SK-N-SH treated with all-trans-retinoic acid at 6 μM for 48 hours (cell line): ENCODE results near the gene CCDC158.

Experiments
- ATAC-seq: fragments of 200-7000 bp; cut with Tn5 transposase; 3 replicates; pipeline ENCODE4 v1.9.1; 2020; ENCODE audit warnings: mild to moderate bottlenecking, moderate library complexity
- ARNTL ChIP-seq: fragments of 450-650 bp; formaldehyde crosslinking; IDR thresholded peaks from 2 replicates; pipeline ENCODE4 v1.5.0; 2020; ENCODE audit warnings: low read depth, mild to moderate bottlenecking, moderate library complexity, borderline replicate concordance
- BACH2 ChIP-seq: fragments of 250-450 bp; sonication (Bioruptor Pico); IDR thresholded peaks from 2 replicates; pipeline ENCODE4 v1.9.0; 2021; ENCODE audit warnings: mild to moderate bottlenecking, borderline replicate concordance
- CSDC2 ChIP-seq: fragments of 250-450 bp; sonication (Bioruptor Pico); IDR thresholded peaks from 2 replicates; pipeline ENCODE4 v1.5.0; 2020; ENCODE audit warnings: mild to moderate bottlenecking, moderate library complexity
- ESRRG ChIP-seq: fragments of 250-450 bp; sonication (Bioruptor Pico); IDR thresholded peaks from 2 replicates; pipeline ENCODE4 v1.6.1; 2021; ENCODE audit warnings: mild to moderate bottlenecking
- GLIS3 ChIP-seq: fragments of 250-450 bp; sonication (Bioruptor Pico); IDR thresholded peaks from 2 replicates; pipeline ENCODE4 v1.5.0; 2020; ENCODE audit warnings: mild to moderate bottlenecking, moderate library complexity
- ISL1 ChIP-seq: fragments of 250-450 bp; sonication (Bioruptor Pico); IDR thresholded peaks from 2 replicates; pipeline ENCODE4 v2.1.2; 2022; ENCODE audit warnings: mild to moderate bottlenecking, moderate library complexity
- OSR1 ChIP-seq: fragments of 250-450 bp; sonication (Bioruptor Pico); IDR thresholded peaks from 2 replicates; pipeline ENCODE4 v1.8.0; 2022; ENCODE audit warnings: moderate library complexity, mild to moderate bottlenecking, inconsistent platforms
- PPARA ChIP-seq: fragments of 250-450 bp; sonication (Bioruptor Pico); IDR thresholded peaks from 2 replicates; pipeline ENCODE4 v1.5.0; 2020; ENCODE audit warnings: mild to moderate bottlenecking, borderline replicate concordance
- RARB ChIP-seq: fragments of 250-450 bp; sonication (Bioruptor Pico); IDR thresholded peaks from 2 replicates; pipeline ENCODE4 v1.8.0; 2021; ENCODE audit warnings: mild to moderate bottlenecking, moderate library complexity
- SNAI2 ChIP-seq: fragments of 250-450 bp; sonication (Bioruptor Pico); IDR thresholded peaks from 2 replicates; pipeline ENCODE4 v1.5.0; 2020; ENCODE audit warnings: mild to moderate bottlenecking, moderate library complexity
- TCF4 ChIP-seq: fragments of 250-450 bp; sonication (Bioruptor Pico); IDR thresholded peaks from 2 replicates; pipeline ENCODE4 v1.8.0; 2021; ENCODE audit warnings: mild to moderate bottlenecking, moderate library complexity, borderline replicate concordance
- TOX ChIP-seq: fragments of 250-450 bp; sonication (Bioruptor Pico); IDR thresholded peaks from 2 replicates; pipeline ENCODE4 v1.8.0; 2021; ENCODE audit warnings: mild to moderate bottlenecking, moderate library complexity, borderline replicate concordance
- ZC3H10 ChIP-seq: fragments of 250-450 bp; sonication (Bioruptor Pico); IDR thresholded peaks from 2 replicates; pipeline ENCODE4 v1.5.1; 2021; ENCODE audit warnings: mild to moderate bottlenecking, moderate library complexity
- ZFP3 ChIP-seq: fragments of 250-450 bp; sonication (Bioruptor Pico); IDR thresholded peaks from 2 replicates; pipeline ENCODE4 v1.5.0; 2020; ENCODE audit warnings: mild to moderate bottlenecking, moderate library complexity
- ZFP30 ChIP-seq: fragments of 450-650 bp; formaldehyde crosslinking; IDR thresholded peaks from 2 replicates; pipeline ENCODE4 v1.5.0; 2022; ENCODE audit warnings: mild to moderate bottlenecking, moderate library complexity
- ZNF565 ChIP-seq: fragments of 450-650 bp; formaldehyde crosslinking; conservative IDR thresholded peaks from 2 replicates; pipeline ENCODE4 v1.5.0; 2020; ENCODE audit warnings: low read depth, mild to moderate bottlenecking, moderate library complexity
- ZNF70 ChIP-seq: fragments of 450-650 bp; formaldehyde crosslinking; IDR thresholded peaks from 2 replicates; pipeline ENCODE4 v1.5.0; 2020; ENCODE audit warnings: mild to moderate bottlenecking, moderate library complexity
- ZNF8 ChIP-seq: fragments of 450-650 bp; formaldehyde crosslinking; IDR thresholded peaks from 2 replicates; pipeline ENCODE4 v1.5.0; 2020; ENCODE audit warnings: mild to moderate bottlenecking, moderate library complexity
- TF ChIP-seq, protein P1 (sequence below): fragments of 250-450 bp; sonication (Bioruptor Pico); IDR thresholded peaks from 2 replicates; pipeline ENCODE4 v1.8.0; 2020; ENCODE audit warnings: mild to moderate bottlenecking, moderate library complexity, borderline replicate concordance
- TF ChIP-seq, protein P2 (sequence below): fragments of 250-450 bp; sonication (Bioruptor Pico); IDR thresholded peaks from 2 replicates; pipeline ENCODE4 v1.5.1; 2020; ENCODE audit warnings: low read depth, mild to moderate bottlenecking, moderate library complexity
- TF ChIP-seq, protein P3 (sequence below): fragments of 250-450 bp; sonication (Bioruptor Pico); IDR thresholded peaks from 2 replicates; pipeline ENCODE4 v1.5.0; 2020; ENCODE audit warnings: mild to moderate bottlenecking, moderate library complexity

The CCDC158 gene

DNA sequence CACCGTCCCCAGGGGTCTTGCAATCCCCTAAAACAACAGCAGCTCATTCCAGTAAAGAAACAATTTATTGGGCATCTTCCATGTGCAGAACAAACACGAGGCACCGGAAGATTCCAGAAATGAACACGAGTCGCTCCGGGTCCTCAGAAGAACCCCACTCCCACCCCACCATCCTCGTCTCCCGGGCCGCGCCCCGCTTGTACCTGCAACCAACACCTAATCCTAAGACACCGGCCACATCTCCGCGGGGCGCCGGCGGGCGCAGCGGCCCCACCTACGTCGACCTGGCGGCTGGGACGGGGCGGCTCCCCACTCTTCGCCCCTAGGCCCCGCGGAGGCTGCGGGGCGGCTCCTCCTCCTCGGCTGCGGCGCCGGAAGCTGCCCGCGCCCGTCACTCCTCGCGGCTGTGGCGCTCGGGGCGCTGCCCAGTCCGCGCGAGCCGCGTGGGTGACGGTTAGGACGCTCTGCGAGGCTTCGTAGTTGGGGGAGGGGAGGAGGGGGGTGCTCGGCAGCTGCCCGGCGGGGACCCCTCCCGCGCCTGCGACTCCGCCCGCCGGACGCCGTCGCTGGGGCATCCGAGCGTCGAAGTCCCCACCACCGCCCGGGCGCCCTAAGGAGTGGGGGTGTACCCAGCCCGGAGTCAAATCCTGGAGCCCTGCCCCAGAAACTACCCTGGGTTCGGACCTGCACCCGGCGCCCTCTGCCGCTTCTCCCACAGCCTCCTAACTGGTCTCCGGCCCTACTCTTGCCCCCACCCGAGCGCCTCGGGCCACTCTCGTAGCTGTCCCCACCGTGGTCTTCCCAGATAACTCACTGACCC lies at the start of gene CCDC158:
Gene CCDC158, minus strand, starts transcription at position 380 of the 820 bp plus-strand sequence. CDS start 17,934 bp downstream, outside the sequence.
- TF ChIP-seq GLIS3 = no peak
- TF ChIP-seq CSDC2 = no peak
- no peak for TF ChIP-seq TOX
- TF ChIP-seq, protein P1, sequence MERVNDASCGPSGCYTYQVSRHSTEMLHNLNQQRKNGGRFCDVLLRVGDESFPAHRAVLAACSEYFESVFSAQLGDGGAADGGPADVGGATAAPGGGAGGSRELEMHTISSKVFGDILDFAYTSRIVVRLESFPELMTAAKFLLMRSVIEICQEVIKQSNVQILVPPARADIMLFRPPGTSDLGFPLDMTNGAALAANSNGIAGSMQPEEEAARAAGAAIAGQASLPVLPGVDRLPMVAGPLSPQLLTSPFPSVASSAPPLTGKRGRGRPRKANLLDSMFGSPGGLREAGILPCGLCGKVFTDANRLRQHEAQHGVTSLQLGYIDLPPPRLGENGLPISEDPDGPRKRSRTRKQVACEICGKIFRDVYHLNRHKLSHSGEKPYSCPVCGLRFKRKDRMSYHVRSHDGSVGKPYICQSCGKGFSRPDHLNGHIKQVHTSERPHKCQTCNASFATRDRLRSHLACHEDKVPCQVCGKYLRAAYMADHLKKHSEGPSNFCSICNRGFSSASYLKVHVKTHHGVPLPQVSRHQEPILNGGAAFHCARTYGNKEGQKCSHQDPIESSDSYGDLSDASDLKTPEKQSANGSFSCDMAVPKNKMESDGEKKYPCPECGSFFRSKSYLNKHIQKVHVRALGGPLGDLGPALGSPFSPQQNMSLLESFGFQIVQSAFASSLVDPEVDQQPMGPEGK (CRISPR knock-in tag) = peak; percentile 17; the same call in 1 of the 2 replicates
- no peak for TF ChIP-seq PPARA (CRISPR knock-in tag)
- TF ChIP-seq ZFP3 (CRISPR knock-in tag) = 0 out of 2 replicates have a peak, but pooled peaks have one; percentile 13
- no peak for TF ChIP-seq ZNF70 (CRISPR knock-in tag)
- no peak for TF ChIP-seq ZFP30 (CRISPR knock-in tag)
- TF ChIP-seq, protein P2, sequence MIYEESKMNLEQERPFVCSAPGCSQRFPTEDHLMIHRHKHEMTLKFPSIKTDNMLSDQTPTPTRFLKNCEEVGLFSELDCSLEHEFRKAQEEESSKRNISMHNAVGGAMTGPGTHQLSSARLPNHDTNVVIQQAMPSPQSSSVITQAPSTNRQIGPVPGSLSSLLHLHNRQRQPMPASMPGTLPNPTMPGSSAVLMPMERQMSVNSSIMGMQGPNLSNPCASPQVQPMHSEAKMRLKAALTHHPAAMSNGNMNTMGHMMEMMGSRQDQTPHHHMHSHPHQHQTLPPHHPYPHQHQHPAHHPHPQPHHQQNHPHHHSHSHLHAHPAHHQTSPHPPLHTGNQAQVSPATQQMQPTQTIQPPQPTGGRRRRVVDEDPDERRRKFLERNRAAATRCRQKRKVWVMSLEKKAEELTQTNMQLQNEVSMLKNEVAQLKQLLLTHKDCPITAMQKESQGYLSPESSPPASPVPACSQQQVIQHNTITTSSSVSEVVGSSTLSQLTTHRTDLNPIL (CRISPR knock-in tag) = no peak
- no peak for TF ChIP-seq ZNF8 (CRISPR knock-in tag)
- ATAC-seq = peak; percentile 90

DNA sequence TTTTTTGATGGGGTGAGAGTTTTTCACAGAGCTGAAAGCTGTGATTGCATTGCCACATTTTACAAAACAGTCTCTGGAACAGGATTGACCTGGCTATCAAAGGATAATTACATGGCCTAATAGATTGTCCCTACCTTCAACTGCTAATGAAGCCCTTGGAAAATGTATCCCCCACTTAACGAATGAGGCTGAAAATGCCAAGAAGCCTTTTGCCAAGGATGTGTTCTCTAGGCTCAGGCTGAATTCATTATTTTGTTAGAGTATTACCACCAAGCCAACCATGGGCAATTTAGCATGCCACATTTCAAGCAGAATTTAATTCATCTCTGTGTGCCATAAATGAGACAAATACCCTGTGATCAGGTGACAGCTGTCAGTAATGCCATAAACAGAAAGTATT lies 49.6 kb upstream of the CCDC158 start:
- TF ChIP-seq, protein P3, sequence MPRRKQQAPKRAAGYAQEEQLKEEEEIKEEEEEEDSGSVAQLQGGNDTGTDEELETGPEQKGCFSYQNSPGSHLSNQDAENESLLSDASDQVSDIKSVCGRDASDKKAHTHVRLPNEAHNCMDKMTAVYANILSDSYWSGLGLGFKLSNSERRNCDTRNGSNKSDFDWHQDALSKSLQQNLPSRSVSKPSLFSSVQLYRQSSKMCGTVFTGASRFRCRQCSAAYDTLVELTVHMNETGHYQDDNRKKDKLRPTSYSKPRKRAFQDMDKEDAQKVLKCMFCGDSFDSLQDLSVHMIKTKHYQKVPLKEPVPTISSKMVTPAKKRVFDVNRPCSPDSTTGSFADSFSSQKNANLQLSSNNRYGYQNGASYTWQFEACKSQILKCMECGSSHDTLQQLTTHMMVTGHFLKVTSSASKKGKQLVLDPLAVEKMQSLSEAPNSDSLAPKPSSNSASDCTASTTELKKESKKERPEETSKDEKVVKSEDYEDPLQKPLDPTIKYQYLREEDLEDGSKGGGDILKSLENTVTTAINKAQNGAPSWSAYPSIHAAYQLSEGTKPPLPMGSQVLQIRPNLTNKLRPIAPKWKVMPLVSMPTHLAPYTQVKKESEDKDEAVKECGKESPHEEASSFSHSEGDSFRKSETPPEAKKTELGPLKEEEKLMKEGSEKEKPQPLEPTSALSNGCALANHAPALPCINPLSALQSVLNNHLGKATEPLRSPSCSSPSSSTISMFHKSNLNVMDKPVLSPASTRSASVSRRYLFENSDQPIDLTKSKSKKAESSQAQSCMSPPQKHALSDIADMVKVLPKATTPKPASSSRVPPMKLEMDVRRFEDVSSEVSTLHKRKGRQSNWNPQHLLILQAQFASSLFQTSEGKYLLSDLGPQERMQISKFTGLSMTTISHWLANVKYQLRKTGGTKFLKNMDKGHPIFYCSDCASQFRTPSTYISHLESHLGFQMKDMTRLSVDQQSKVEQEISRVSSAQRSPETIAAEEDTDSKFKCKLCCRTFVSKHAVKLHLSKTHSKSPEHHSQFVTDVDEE (CRISPR knock-in tag) = no peak
- TF ChIP-seq ZFP3 (CRISPR knock-in tag) (no peak), CSDC2 (no peak), ESRRG (CRISPR knock-in tag) (no peak), TCF4 (CRISPR knock-in tag) (no peak), ISL1 (no peak), OSR1 (CRISPR knock-in tag) (no peak), BACH2 (CRISPR knock-in tag) (no peak), ZNF70 (CRISPR knock-in tag) (no peak), PPARA (CRISPR knock-in tag) (no peak), ZC3H10 (CRISPR knock-in tag) (no peak), RARB (no peak)
- TF ChIP-seq, protein P2 (CRISPR knock-in tag) = no peak
- no peak for ATAC-seq

DNA sequence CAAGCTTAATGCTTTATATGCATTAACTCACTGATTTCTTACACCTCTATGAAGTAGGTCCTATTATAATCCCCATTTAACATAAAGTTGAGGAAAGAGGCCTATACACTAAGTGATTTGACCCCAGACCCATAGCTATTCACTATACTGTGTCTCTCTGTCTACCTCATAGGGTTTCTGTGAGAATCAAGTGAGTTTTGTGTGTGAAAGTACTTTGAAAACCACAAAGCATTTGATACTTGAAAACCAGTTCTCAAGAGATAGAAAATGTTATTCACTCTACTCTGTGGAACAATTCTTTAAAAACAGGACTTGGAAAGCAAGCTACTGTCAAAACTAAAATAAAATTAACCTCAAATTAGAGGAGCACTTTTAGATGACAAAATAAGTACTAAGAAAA lies 49.1 kb upstream of the CCDC158 start:
- no peak for ATAC-seq
- TF ChIP-seq ZNF8 (CRISPR knock-in tag) (no peak), TCF4 (CRISPR knock-in tag) (no peak), ZFP3 (CRISPR knock-in tag) (no peak), CSDC2 (no peak), ISL1 (no peak), PPARA (CRISPR knock-in tag) (no peak), OSR1 (CRISPR knock-in tag) (no peak), ZNF565 (CRISPR knock-in tag) (no peak)

DNA sequence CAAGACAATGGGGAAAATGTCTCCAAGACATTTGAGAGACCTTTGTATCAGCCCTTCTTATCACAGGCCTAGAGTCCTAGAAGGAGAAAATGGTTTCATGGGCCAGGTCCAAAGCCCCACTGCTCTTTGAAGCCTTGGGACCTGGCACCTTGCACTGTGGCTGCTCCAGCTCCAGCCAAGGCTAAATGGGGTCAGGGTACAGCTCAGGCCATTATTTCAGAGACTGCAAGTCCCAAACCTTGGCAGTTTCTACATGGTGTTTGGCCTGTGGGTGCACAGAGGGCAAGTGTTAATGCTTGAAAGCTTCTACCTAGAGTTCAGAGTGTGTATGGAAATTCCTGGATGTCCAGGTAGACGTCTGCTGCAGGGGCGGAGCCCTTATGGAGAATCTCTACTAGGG lies 42.6 kb upstream of the CCDC158 start:
- no peak for ATAC-seq
- no peak for TF ChIP-seq ZFP30 (CRISPR knock-in tag)
- no peak for TF ChIP-seq SNAI2 (CRISPR knock-in tag)
- no peak for TF ChIP-seq ARNTL
